HepG2 (cell line): ENCODE measurements around the gene GIMAP8. TPM values are rescaled to one million over a fixed set of nuclear protein-coding genes. Genes with fewer than 3 reads are reported as not detected.

Source experiments
- HDAC2 ChIP-seq: sonication (generic); formaldehyde crosslinking; IDR thresholded peaks from 2 replicates; pipeline ENCODE4 v1.4.0; 2020; ENCODE audit warnings: missing genetic modification reagents
- HMG20B ChIP-seq: conservative IDR thresholded peaks from 2 replicates; pipeline ENCODE4 v1.6.1; 2016; ENCODE audit warnings: missing genetic modification reagents, missing compliant biosample characterization
- IKZF4 ChIP-seq: sonication (generic); formaldehyde crosslinking; IDR thresholded peaks from 2 replicates; pipeline ENCODE4 v1.5.1; 2020; ENCODE audit warnings: borderline replicate concordance, mild to moderate bottlenecking, low read depth, missing genetic modification reagents; ENCODE audit errors: not compliant biosample characterization
- NR2F6 ChIP-seq, 2 experiments: IDR thresholded peaks; 2 replicates each; pipeline ENCODE4 v1.6.1; 2016; ENCODE audit warnings: antibody characterized with exemption in 1 of 2, mild to moderate bottlenecking in 1 of 2
- PAX8 ChIP-seq: sonication (generic); formaldehyde crosslinking; IDR thresholded peaks from 2 replicates; pipeline ENCODE4 v1.8.0; 2022; ENCODE audit warnings: mild to moderate bottlenecking, missing genetic modification reagents, borderline replicate concordance
- PHF5A ChIP-seq: IDR thresholded peaks from one replicate; pipeline ENCODE4 v1.6.1; 2018; ENCODE audit warnings: low read depth, missing genetic modification reagents; ENCODE audit not compliant: unreplicated experiment
- REXO4 ChIP-seq: sonication (generic); formaldehyde crosslinking; IDR thresholded peaks from 2 replicates; pipeline ENCODE4 v1.8.0; 2022; ENCODE audit warnings: missing genetic modification reagents, mild to moderate bottlenecking, borderline replicate concordance
- TEAD3 ChIP-seq: optimal IDR thresholded peaks from 2 replicates; pipeline ENCODE3; 2016; ENCODE audit warnings: borderline replicate concordance
- ZMAT3 ChIP-seq: sonication (generic); formaldehyde crosslinking; conservative IDR thresholded peaks from 2 replicates; pipeline ENCODE4 v1.7.0; 2021; ENCODE audit warnings: missing genetic modification reagents
- ZNF124 ChIP-seq: sonication (generic); formaldehyde crosslinking; IDR thresholded peaks from 2 replicates; pipeline ENCODE4 v1.4.0; 2020; ENCODE audit warnings: missing genetic modification reagents
- ZNF367 ChIP-seq: sonication (generic); formaldehyde crosslinking; IDR thresholded peaks from 2 replicates; pipeline ENCODE4 v1.4.0; 2020; ENCODE audit warnings: missing genetic modification reagents, borderline replicate concordance
- ZNF703 ChIP-seq: sonication (generic); formaldehyde crosslinking; IDR thresholded peaks from 2 replicates; pipeline ENCODE4 v1.5.1; 2020; ENCODE audit warnings: missing genetic modification reagents, mild to moderate bottlenecking, moderate library complexity, borderline replicate concordance
- polyA plus RNA-seq, 8 experiments: library from polyadenylated mRNA; depleted of rRNA in 3 of 8; stranded (reverse) in 7 of 8; unstranded in 1 of 8; fragments of >200 nt; fragmentation: Illumina TruSeq in 4 of 8; extraction: Trizol in 4 of 8; gene quantifications; 2 replicates each; pipeline versions ENCODE4 v1.2.1 to v1.2.3, GENCODE V29; 2011 to 2016; ENCODE audit warnings: low read depth in 4 of 8, missing spikeins in 1 of 8, mixed read lengths in 1 of 8; ENCODE audit not compliant: insufficient read depth in 1 of 8
- total RNA-seq, 5 experiments: library from RNA; depleted of rRNA; stranded (reverse); fragments of >200 nt; fragmentation: Illumina TruSeq; extraction: Trizol; gene quantifications; 2 replicates each; pipeline ENCODE4 v1.2.3, GENCODE V29; 2016; ENCODE audit warnings: low read depth in 1 of 5
- TF ChIP-seq, protein P1 (sequence below), 2 experiments: IDR thresholded peaks; 2 replicates each; pipeline ENCODE4 v1.6.1; 2011 to 2012; ENCODE audit warnings: low read length in 2 of 2, borderline replicate concordance in 1 of 2, low read depth in 1 of 2, mild to moderate bottlenecking in 1 of 2, moderate library complexity in 1 of 2
- TF ChIP-seq, protein P2 (sequence below): sonication (generic); formaldehyde crosslinking; IDR thresholded peaks from 2 replicates; pipeline ENCODE4 v1.4.0; 2020; ENCODE audit warnings: mild to moderate bottlenecking, missing genetic modification reagents, borderline replicate concordance
- TF ChIP-seq, protein P3 (sequence below): IDR thresholded peaks from 2 replicates; pipeline ENCODE4 v1.6.1; 2018; ENCODE audit warnings: missing genetic modification reagents, mild to moderate bottlenecking, missing compliant biosample characterization
- TF ChIP-seq, protein P4 (sequence below): sonication (generic); formaldehyde crosslinking; IDR thresholded peaks from 2 replicates; pipeline ENCODE4 v1.4.0; 2020; ENCODE audit warnings: missing genetic modification reagents; ENCODE audit errors: not compliant biosample characterization
- TF ChIP-seq, protein P5 (sequence below): sonication (generic); formaldehyde crosslinking; IDR thresholded peaks from 2 replicates; pipeline ENCODE4 v1.4.0; 2020; ENCODE audit warnings: low read depth, missing genetic modification reagents

Gene GIMAP8
- total and polyA plus RNA-seq, 2 of the 13 experiments (the other 11 are each of a cell fraction or from before 2014, with no cell fraction given) = not detected

DNA sequence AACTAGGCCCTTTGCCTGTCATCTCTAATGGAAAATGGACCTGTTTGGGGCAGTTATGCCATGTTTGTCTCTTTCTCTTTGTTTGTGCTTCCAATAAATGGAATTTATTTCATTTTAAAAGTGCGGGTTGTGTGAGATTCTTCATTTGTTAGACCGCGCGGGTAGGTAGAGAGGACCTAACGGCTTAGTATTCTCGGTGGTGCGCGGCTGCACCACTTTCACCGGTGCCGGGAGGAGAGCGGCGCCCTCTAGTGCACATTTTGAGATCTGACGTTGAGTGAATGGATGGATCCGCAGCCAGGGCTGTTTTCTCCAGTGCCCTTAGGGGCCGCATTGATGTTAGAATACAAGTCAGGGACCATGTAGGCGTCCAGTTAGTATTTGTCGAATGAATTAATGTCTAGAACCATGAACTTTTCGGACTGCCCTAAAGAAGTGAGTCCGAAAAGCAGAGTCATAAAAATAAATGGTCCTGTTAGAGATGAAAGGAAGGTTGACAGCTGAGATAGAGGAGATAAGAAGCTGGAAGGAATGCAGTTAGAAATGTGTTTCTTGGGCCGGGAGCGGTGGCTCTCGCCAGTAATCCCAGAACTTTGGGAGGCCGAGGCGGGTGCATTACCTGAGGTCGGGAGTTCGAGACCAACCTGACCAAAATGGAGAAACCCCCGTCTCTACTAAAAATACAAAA, 29.3 kb upstream of the GIMAP8 start (continued):
- TF ChIP-seq, protein P1, sequence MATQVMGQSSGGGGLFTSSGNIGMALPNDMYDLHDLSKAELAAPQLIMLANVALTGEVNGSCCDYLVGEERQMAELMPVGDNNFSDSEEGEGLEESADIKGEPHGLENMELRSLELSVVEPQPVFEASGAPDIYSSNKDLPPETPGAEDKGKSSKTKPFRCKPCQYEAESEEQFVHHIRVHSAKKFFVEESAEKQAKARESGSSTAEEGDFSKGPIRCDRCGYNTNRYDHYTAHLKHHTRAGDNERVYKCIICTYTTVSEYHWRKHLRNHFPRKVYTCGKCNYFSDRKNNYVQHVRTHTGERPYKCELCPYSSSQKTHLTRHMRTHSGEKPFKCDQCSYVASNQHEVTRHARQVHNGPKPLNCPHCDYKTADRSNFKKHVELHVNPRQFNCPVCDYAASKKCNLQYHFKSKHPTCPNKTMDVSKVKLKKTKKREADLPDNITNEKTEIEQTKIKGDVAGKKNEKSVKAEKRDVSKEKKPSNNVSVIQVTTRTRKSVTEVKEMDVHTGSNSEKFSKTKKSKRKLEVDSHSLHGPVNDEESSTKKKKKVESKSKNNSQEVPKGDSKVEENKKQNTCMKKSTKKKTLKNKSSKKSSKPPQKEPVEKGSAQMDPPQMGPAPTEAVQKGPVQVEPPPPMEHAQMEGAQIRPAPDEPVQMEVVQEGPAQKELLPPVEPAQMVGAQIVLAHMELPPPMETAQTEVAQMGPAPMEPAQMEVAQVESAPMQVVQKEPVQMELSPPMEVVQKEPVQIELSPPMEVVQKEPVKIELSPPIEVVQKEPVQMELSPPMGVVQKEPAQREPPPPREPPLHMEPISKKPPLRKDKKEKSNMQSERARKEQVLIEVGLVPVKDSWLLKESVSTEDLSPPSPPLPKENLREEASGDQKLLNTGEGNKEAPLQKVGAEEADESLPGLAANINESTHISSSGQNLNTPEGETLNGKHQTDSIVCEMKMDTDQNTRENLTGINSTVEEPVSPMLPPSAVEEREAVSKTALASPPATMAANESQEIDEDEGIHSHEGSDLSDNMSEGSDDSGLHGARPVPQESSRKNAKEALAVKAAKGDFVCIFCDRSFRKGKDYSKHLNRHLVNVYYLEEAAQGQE (IDR thresholded peaks at IDR 0.05; ENCODE audit: borderline replicate concordance in 1 of 2, low read depth in 1 of 2, low read length in 2 of 2) = no peak
- TF ChIP-seq IKZF4 (no peak), ZNF703 (CRISPR knock-in tag) (no peak), PHF5A (CRISPR knock-in tag) (no peak), PAX8 (CRISPR knock-in tag) (no peak), ZMAT3 (CRISPR knock-in tag) (no peak), NR2F6 (IDR thresholded peaks at IDR 0.05) (no peak), NR2F6 (CRISPR knock-in tag; IDR thresholded peaks at IDR 0.05) (peak; percentile 30; the same call in 1 of the 2 replicates), TEAD3 (CRISPR knock-in tag) (peak; percentile 34), ZNF124 (CRISPR knock-in tag) (no peak), HMG20B (CRISPR knock-in tag) (0 out of 2 replicates have a peak, but pooled peaks have one; percentile 32), ZNF367 (CRISPR knock-in tag) (no peak), HDAC2 (CRISPR knock-in tag) (peak; percentile 47; the same call in 1 of the 2 replicates), REXO4 (no peak)
- TF ChIP-seq, protein P2, sequence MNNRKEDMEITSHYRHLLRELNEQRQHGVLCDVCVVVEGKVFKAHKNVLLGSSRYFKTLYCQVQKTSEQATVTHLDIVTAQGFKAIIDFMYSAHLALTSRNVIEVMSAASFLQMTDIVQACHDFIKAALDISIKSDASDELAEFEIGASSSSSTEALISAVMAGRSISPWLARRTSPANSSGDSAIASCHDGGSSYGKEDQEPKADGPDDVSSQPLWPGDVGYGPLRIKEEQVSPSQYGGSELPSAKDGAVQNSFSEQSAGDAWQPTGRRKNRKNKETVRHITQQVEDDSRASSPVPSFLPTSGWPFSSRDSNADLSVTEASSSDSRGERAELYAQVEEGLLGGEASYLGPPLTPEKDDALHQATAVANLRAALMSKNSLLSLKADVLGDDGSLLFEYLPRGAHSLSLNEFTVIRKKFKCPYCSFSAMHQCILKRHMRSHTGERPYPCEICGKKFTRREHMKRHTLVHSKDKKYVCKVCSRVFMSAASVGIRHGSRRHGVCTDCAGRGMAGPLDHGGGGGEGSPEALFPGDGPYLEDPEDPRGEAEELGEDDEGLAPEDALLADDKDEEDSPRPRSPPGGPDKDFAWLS (CRISPR knock-in tag) = no peak
- TF ChIP-seq, protein P3, sequence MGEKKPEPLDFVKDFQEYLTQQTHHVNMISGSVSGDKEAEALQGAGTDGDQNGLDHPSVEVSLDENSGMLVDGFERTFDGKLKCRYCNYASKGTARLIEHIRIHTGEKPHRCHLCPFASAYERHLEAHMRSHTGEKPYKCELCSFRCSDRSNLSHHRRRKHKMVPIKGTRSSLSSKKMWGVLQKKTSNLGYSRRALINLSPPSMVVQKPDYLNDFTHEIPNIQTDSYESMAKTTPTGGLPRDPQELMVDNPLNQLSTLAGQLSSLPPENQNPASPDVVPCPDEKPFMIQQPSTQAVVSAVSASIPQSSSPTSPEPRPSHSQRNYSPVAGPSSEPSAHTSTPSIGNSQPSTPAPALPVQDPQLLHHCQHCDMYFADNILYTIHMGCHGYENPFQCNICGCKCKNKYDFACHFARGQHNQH (CRISPR knock-in tag) = 0 out of 2 replicates have a peak, but pooled peaks have one; percentile 42
- TF ChIP-seq, protein P4, sequence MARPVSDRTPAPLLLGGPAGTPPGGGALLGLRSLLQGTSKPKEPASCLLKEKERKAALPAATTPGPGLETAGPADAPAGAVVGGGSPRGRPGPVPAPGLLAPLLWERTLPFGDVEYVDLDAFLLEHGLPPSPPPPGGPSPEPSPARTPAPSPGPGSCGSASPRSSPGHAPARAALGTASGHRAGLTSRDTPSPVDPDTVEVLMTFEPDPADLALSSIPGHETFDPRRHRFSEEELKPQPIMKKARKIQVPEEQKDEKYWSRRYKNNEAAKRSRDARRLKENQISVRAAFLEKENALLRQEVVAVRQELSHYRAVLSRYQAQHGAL (CRISPR knock-in tag) = no peak
- TF ChIP-seq, protein P5, sequence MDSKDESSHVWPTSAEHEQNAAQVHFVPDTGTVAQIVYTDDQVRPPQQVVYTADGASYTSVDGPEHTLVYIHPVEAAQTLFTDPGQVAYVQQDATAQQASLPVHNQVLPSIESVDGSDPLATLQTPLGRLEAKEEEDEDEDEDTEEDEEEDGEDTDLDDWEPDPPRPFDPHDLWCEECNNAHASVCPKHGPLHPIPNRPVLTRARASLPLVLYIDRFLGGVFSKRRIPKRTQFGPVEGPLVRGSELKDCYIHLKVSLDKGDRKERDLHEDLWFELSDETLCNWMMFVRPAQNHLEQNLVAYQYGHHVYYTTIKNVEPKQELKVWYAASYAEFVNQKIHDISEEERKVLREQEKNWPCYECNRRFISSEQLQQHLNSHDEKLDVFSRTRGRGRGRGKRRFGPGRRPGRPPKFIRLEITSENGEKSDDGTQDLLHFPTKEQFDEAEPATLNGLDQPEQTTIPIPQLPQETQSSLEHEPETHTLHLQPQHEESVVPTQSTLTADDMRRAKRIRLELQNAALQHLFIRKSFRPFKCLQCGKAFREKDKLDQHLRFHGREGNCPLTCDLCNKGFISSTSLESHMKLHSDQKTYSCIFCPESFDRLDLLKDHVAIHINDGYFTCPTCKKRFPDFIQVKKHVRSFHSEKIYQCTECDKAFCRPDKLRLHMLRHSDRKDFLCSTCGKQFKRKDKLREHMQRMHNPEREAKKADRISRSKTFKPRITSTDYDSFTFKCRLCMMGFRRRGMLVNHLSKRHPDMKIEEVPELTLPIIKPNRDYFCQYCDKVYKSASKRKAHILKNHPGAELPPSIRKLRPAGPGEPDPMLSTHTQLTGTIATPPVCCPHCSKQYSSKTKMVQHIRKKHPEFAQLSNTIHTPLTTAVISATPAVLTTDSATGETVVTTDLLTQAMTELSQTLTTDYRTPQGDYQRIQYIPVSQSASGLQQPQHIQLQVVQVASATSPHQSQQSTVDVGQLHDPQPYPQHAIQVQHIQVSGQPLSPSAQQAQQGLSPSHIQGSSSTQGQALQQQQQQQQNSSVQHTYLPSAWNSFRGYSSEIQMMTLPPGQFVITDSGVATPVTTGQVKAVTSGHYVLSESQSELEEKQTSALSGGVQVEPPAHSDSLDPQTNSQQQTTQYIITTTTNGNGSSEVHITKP = peak; percentile 72; the same call in 1 of the 2 replicates
